Panc1 (cell line): ENCODE measurements around the gene MSMB. TPM values are rescaled to one million over a fixed set of nuclear protein-coding genes. Genes with fewer than 3 reads are reported as not detected.
"Not testable (repeated sequence)": the region's sequence is repeated elsewhere in the genome, so short reads cannot be mapped to it uniquely, and the experiment has no call there.

Experiments used
- ATAC-seq: fragments of 200-7000 bp; cut with Tn5 transposase; 2 replicates; pipeline ENCODE4 v1.9.1; 2020; ENCODE audit warnings: mild to moderate bottlenecking, moderate library complexity
- BruUV-seq: library from RNA; stranded (reverse); fragments of 400-500 nt; replicated peaks from 2 replicates; lab custom pipeline; 2021; lab: Mats Ljungman, UMichigan
- CTCF ChIA-PET: fragments of 300-600 bp; sonication (Branson Sonifier 250); formaldehyde crosslinking; loops from one replicate; lab custom pipeline; 2022; ENCODE audit warnings: antibody characterized with exemption; lab: Charles Lee
- POLR2A ChIA-PET: fragments of 300-600 bp; sonication (Branson Sonifier 250); formaldehyde crosslinking; loops from one replicate; lab custom pipeline; 2022; ENCODE audit warnings: antibody characterized with exemption; lab: Charles Lee
- DNase-seq: peaks from one replicate; pipeline ENCODE4 v3.0.0-alpha.2; 2010; ENCODE audit warnings: low read depth, low spot score
- H3K27ac ChIP-seq: 2 replicates; pipeline ENCODE4 v1.5.1; 2011; ENCODE audit warnings: mild to moderate bottlenecking, low read length, inconsistent platforms
- H3K27me3 ChIP-seq: fragments of 200-500 bp; sonication (Bioruptor generic); 2 replicates; pipeline ENCODE4 v1.6.0; 2014; ENCODE audit warnings: low read length, inconsistent platforms; ENCODE audit not compliant: control insufficient read depth, insufficient read depth
- H3K36me3 ChIP-seq: fragments of 200-500 bp; sonication (Bioruptor generic); 2 replicates; pipeline ENCODE4 v1.5.1; 2014; ENCODE audit warnings: inconsistent platforms, mild to moderate bottlenecking, low read length, moderate library complexity; ENCODE audit not compliant: control insufficient read depth, insufficient read depth
- H3K4me1 ChIP-seq: 2 replicates; pipeline ENCODE4 v1.5.1; 2011; ENCODE audit warnings: inconsistent platforms, mild to moderate bottlenecking, low read length, moderate library complexity; ENCODE audit not compliant: control insufficient read depth, insufficient read depth
- H3K4me3 ChIP-seq, 2 experiments: 2 replicates each; pipeline ENCODE4 v1.5.1; 2011 to 2012; ENCODE audit warnings: low read depth in 2 of 2, low read length in 2 of 2, mild to moderate bottlenecking in 2 of 2, inconsistent platforms in 1 of 2, moderate library complexity in 1 of 2
- H3K9me3 ChIP-seq: fragments of 200-500 bp; sonication (Bioruptor generic); 2 replicates; pipeline ENCODE4 v1.5.1; 2014; ENCODE audit warnings: low read depth, mild to moderate bottlenecking, inconsistent platforms, low read length, moderate library complexity; ENCODE audit not compliant: control insufficient read depth, insufficient read depth
- CTCF ChIP-seq: fragments of 450-650 bp; IDR thresholded peaks from 2 replicates; pipeline ENCODE4 v1.5.1; 2017; ENCODE audit warnings: mild to moderate bottlenecking
- POLR2AphosphoS5 ChIP-seq: IDR thresholded peaks from 2 replicates; pipeline ENCODE4 v1.6.1; 2012; ENCODE audit warnings: mild to moderate bottlenecking, low read depth, low read length, moderate library complexity
- REST ChIP-seq, 2 experiments: IDR thresholded peaks; 2 replicates each; pipeline ENCODE4 v1.6.1; 2011 to 2012; ENCODE audit warnings: low read depth in 2 of 2, control low read depth in 1 of 2, low read length in 1 of 2, mild to moderate bottlenecking in 1 of 2, moderate library complexity in 1 of 2; ENCODE audit not compliant: insufficient read depth in 1 of 2
- SIN3A ChIP-seq: IDR thresholded peaks from 2 replicates; pipeline ENCODE4 v1.6.1; 2012; ENCODE audit warnings: low read depth, mild to moderate bottlenecking, low read length, moderate library complexity, borderline replicate concordance; ENCODE audit not compliant: insufficient read depth
- TCF7L2 ChIP-seq: IDR thresholded peaks from 2 replicates; pipeline ENCODE4 v1.6.1; 2011; ENCODE audit warnings: mild to moderate bottlenecking, low read depth, low read length, inconsistent platforms
- in situ Hi-C: cut with HindIII; loops from 2 replicates; pipeline ENCODE4 v1.10.0; 2016; ENCODE audit warnings: low sequenced_read_pairs, low pct_unique_long_range_greater_than_20kb
- intact Hi-C: fragments of 100-400 bp; cut with micrococcal nuclease; formaldehyde crosslinking; loops from one replicate; pipeline ENCODE4 v1.10.0; 2022; ENCODE audit not compliant: unreplicated experiment
- total RNA-seq: library from RNA; stranded (reverse); gene quantifications from one replicate; pipeline ENCODE4 v1.2.1, GENCODE V29; 2021; ENCODE audit not compliant: unreplicated experiment

The MSMB gene
- total RNA-seq, 1 experiment from 2014 or later = not detected

- intact Hi-C loops = no loop called here
- ATAC-seq = no peak
- Histone ChIP-seq H3K36me3 (no peaks in the 10 kb centered on the region), H3K9me3 (no peaks in the 10 kb centered on the region), H3K27ac (no peak overlapping the region), H3K4me1 (no peaks in the 10 kb centered on the region), H3K27me3 (no peaks in the 10 kb centered on the region), H3K4me3 (no peak overlapping the region)
- ChIA-PET POLR2A (no interaction called here), CTCF (no interaction called here)
- in situ Hi-C loops = no loop called here
- BruUV-seq = no TSS peak
- no peak for DNase-seq
- TF ChIP-seq REST (IDR thresholded peaks at IDR 0.05; ENCODE audit: insufficient read depth in 1 of 2, low read depth in 2 of 2, low read length in 1 of 2) = no peak
These were observed 48.1 kb upstream of the MSMB start for GRCh38 chr10:46094197-46094500.

GRCh38 chr10:46093316-46094196 lies 47.5 kb upstream of the MSMB start:
- H3K27me3 ChIP-seq, DNase-seq, intact Hi-C loops, BruUV-seq, in situ Hi-C loops, ATAC-seq, H3K9me3 ChIP-seq, H3K4me3 ChIP-seq, H3K27ac ChIP-seq, H3K4me1 ChIP-seq, CTCF ChIA-PET, POLR2A ChIA-PET, H3K36me3 ChIP-seq: not testable (repeated sequence)

- no TSS peak for BruUV-seq
- no peak overlapping the region for H3K27ac ChIP-seq
- intact Hi-C loops = no loop called here
- DNase-seq (no peak), ATAC-seq (no peak)
- ChIA-PET POLR2A (no interaction called here), CTCF (no interaction called here)
- TF ChIP-seq CTCF (no peak), REST (IDR thresholded peaks at IDR 0.05; ENCODE audit: insufficient read depth in 1 of 2, low read depth in 2 of 2, low read length in 1 of 2) (no peak), SIN3A (no peak), POLR2AphosphoS5 (no peak), TCF7L2 (no peak)
- in situ Hi-C loops = no loop called here
- no peaks in the 10 kb centered on the region for H3K36me3 ChIP-seq
- no peak overlapping the region for H3K4me3 ChIP-seq
- H3K4me1 ChIP-seq = no peaks in the 10 kb centered on the region
- no peaks in the 10 kb centered on the region for H3K9me3 ChIP-seq
- H3K27me3 ChIP-seq = no peaks in the 10 kb centered on the region
These were observed 46.5 kb upstream of the MSMB start for GRCh38 chr10:46092524-46093081.
